ENCODE results near the gene DIS3L2.
"Not testable (repeated sequence)": the region's sequence is repeated elsewhere in the genome, so short reads cannot be mapped to it uniquely, and the experiment has no call there.

Gene DIS3L2

GRCh38 chr2:232379610-232380590 is 418.4 kb downstream of the DIS3L2 start:
- not testable (repeated sequence) for DNase-seq

DNA sequence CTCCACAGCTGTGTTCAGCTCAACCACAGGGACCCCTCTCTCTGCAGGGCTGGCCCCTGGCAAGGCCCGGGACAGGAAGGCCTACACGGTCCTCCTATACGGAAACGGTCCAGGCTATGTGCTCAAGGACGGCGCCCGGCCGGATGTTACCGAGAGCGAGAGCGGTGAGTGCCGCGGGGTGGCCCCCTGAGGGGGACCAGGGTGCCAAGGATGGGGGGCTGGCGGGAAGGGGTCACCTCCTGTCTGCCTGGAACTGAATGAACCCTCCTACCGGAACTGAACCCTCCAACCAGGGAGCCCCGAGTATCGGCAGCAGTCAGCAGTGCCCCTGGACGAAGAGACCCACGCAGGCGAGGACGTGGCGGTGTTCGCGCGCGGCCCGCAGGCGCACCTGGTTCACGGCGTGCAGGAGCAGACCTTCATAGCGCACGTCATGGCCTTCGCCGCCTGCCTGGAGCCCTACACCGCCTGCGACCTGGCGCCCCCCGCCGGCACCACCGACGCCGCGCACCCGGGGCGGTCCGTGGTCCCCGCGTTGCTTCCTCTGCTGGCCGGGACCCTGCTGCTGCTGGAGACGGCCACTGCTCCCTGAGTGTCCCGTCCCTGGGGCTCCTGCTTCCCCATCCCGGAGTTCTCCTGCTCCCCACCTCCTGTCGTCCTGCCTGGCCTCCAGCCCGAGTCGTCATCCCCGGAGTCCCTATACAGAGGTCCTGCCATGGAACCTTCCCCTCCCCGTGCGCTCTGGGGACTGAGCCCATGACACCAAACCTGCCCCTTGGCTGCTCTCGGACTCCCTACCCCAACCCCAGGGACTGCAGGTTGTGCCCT is 419.9 kb downstream of the DIS3L2 start:
- not testable (repeated sequence) for DNase-seq

DNA sequence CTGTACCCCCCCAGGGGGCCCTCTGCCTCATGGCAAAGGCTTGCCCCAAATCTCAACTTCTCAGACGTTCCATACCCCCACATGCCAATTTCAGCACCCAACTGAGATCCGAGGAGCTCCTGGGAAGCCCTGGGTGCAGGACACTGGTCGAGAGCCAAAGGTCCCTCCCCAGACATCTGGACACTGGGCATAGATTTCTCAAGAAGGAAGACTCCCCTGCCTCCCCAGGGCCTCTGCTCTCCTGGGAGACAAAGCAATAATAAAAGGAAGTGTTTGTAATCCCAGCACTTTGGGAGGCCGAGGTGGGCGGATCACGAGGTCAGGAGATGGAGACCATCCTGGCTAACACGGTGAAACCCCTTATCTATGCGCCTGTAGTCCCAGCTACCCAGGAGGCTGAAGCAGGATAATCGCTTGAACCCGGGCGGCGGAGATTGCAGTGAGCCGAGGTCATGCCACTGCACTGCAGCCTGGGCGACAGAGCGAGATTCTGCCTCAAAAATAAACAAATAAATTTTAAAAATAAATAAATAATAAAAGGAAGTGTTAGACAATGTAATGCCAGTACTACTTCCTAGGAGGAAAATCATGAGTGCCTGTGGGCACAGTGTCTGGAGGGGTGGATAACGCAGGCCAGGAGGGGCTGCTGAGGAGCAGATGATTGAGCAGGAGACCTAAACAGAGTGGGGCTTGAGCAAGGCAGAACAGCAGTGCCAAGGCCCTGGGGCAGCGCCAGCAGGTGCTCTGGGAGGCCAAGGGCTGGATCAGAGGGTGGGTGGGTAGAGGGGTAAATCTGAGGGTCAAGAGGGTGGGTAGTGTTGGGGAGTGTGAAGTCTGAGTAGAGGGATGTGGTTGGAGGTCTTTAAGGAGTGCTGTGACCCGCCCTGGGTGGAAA is 421.1 kb downstream of the DIS3L2 start:
- DNase-seq: no peak

DNA sequence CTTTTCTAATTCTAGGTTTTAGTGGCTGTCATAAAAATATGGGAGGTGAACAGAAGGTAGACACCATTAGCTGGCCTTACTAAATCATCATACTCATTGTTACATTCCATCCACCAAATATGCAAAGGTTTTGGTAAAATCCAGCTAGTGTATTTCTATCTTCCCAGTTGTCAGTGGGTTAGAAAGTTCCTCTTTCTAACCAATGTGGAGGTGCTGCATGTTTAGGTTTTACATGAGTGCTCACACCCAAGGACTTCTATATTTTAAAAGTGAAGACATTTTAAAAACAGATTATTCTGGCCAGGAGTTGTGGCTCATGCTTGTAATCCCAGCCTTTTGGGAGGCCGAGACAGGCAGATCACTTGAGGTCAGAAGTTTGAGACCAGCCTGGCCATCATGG is 423.0 kb downstream of the DIS3L2 start:
- DNase-seq: no peak

DNA sequence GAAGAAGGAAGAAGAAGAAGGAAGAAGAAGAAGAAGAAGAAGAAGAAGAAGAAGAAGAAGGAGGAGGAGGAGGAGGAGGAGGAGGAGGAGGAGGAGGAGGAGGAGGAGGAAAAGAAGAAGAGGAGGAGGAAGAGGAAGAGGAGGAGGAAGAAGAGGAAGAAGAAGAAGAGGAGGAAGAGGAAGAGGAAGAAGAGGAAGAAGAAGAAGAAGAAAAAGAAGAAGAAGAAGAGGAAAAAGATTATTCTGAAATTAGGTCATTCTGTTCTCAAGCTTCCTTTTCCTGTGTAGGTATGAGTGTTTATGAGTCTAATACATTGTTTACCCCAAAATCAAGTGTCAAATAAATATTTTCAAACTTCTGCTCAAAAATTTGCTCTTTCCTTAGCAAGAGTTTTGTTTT is 423.5 kb downstream of the DIS3L2 start:
- DNase-seq: not testable (repeated sequence)

GRCh38 chr2:232385660-232386489 is 424.4 kb downstream of the DIS3L2 start:
- no peak for DNase-seq

GRCh38 chr2:232386490-232386739 is 424.9 kb downstream of the DIS3L2 start:
- no peak for DNase-seq
